SK-N-MC (cell line): Measurements from ENCODE around the gene DOC2B.

Experiments used
- EZH2 ChIP-seq: fragments of 200-600 bp; sonication (generic); IDR thresholded peaks from one replicate; pipeline ENCODE4 v1.6.1; 2017; ENCODE audit warnings: antibody characterized with exemption
- POLR2AphosphoS5 ChIP-seq: IDR thresholded peaks from 2 replicates; pipeline ENCODE4 v1.6.1; 2012; ENCODE audit warnings: mild to moderate bottlenecking, low read depth, low read length, borderline replicate concordance

- TF ChIP-seq EZH2 (no peak), POLR2AphosphoS5 (no peak)
Observed at GRCh38 chr17:183021-183420, 1.6 kb upstream of the DOC2B start.
